Uterus (tissue), 2 donors: ENCODE measurements around the gene HOXD1.

Experiments
- POLR2A ChIP-seq, 2 donors: fragments of 450-650 bp; IDR thresholded peaks; one replicate each; pipeline ENCODE4 v1.6.1; 2016; ENCODE audit warnings: antibody characterized with exemption in 2 of 2, mild to moderate bottlenecking in 1 of 2, moderate library complexity in 1 of 2
- TF ChIP-seq, protein P1 (sequence below), 4 experiments: fragments of 200-600 bp in 2 of 4; fragments of 450-650 bp in 2 of 4; sonication (generic) in 2 of 4; IDR thresholded peaks; one replicate each; pipeline ENCODE4 v1.5.1; 2016 to 2019; ENCODE audit warnings: antibody characterized with exemption in 4 of 4, mild to moderate bottlenecking in 2 of 4, moderate library complexity in 1 of 4

DNA sequence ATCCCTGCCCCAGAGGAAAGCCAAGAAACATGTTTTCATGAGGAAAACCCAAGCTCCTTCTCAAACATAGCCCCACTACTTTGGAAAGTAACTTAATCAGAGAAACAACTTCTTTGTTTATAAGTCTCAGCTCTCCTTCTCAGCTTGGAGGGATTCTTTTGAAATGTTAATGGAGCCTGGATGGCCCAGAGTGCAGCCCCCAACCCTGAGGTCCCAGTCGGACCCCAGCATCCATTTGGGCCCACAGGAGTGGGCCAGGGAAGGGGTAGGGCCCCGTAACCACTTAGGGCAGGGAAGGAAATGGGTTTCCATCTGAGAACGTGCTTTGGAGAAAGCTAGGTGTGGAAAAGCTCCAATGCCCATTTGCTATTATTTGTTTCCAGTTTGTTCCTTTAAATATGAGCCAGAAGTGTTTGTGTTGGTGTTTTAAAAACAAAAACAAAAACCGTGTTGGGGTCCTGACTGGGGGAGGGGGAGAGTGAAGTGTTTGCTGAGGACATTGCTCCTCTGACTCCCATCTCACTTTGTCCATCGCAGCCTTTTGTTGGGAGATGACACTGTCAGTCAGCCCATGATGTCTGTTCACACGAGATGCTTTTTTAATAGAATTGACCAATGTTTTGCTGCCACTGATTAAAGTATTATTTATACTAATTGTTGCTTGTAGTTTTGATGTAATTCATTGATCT, 33.0 kb upstream of the HOXD1 start:
- TF ChIP-seq, protein P1, sequence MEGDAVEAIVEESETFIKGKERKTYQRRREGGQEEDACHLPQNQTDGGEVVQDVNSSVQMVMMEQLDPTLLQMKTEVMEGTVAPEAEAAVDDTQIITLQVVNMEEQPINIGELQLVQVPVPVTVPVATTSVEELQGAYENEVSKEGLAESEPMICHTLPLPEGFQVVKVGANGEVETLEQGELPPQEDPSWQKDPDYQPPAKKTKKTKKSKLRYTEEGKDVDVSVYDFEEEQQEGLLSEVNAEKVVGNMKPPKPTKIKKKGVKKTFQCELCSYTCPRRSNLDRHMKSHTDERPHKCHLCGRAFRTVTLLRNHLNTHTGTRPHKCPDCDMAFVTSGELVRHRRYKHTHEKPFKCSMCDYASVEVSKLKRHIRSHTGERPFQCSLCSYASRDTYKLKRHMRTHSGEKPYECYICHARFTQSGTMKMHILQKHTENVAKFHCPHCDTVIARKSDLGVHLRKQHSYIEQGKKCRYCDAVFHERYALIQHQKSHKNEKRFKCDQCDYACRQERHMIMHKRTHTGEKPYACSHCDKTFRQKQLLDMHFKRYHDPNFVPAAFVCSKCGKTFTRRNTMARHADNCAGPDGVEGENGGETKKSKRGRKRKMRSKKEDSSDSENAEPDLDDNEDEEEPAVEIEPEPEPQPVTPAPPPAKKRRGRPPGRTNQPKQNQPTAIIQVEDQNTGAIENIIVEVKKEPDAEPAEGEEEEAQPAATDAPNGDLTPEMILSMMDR (IDR thresholded peaks at IDR 0.05): no peak
- no peak for TF ChIP-seq POLR2A (IDR thresholded peaks at IDR 0.05)
